Measurements from ENCODE around the gene CD36. TPM values are rescaled to one million over a fixed set of nuclear protein-coding genes. Genes with fewer than 3 reads are reported as not detected.

Gene CD36
- total and polyA plus RNA-seq, 2 experiments from 2014 or later, result 0.40 to 1.8 TPM

DNA sequence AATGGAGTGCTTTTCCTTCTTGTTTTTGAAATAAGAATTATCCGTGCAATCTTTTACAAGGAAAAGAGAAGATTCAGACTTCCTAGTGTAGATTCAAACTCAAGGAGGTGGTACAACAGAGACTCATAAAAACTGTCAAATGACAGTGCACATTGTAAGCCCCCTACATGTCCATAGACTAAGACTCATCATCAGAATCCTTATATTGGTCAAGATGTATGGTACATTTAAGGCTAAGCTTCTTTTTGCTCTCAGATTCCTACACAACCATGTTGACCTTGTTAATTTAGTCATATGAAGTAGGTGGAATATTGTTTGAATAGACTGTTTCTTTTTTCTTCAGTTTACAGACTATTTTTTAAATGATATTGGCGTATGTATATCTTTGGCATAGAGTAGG lies 11.6 kb downstream of the CD36 start:
- Mint-ChIP-seq H3K36me3 (ENCODE audit: low read depth) (no peaks in the 10 kb centered on the region), H3K9me3 (no peaks in the 10 kb centered on the region), H3K4me1 (no peaks in the 10 kb centered on the region), H3K27ac (no peak overlapping the region), H3K27me3 (ENCODE audit: insufficient read depth, low read depth, poor library complexity) (no peaks in the 10 kb centered on the region), H3K4me3 (no peak overlapping the region)
- no peaks in the 10 kb centered on the region for H4K20me1 ChIP-seq (replicated peaks; ENCODE audit: insufficient read depth)
- no peak overlapping the region for H3K4me2 ChIP-seq
- no peaks in the 10 kb centered on the region for H3K27me3 ChIP-seq (ENCODE audit: insufficient read depth)
- H3K79me2 ChIP-seq (replicated peaks; ENCODE audit: insufficient read depth), result no peaks in the 10 kb centered on the region
- no peak for TF ChIP-seq ETS1 (IDR thresholded peaks at IDR 0.05)
- TF ChIP-seq EZH2 (IDR thresholded peaks at IDR 0.05; ENCODE audit: low read depth, unreplicated experiment), result no peak
- no peak for TF ChIP-seq REST (IDR thresholded peaks at IDR 0.05; ENCODE audit: unreplicated experiment)
- no peaks in the 10 kb centered on the region for H3F3A ChIP-seq (replicated peaks; ENCODE audit: low read depth)
- no peaks in the 10 kb centered on the region for H3K36me3 ChIP-seq (ENCODE audit: insufficient read depth)
- no peak overlapping the region for H3K27ac ChIP-seq (ENCODE audit: low read depth)
- no peak overlapping the region for H3K4me3 ChIP-seq
- no peak overlapping the region for H2AFZ ChIP-seq
- ATAC-seq (no peak), DNase-seq (ENCODE audit: low spot score) (no peak)
- no peaks in the 10 kb centered on the region for H3K4me1 ChIP-seq (ENCODE audit: insufficient read depth)
- H3K9me2 ChIP-seq (ENCODE audit: insufficient read depth), result no peaks in the 10 kb centered on the region

- no peak for ATAC-seq
- DNase-seq (ENCODE audit: low spot score), result no peak
- Histone ChIP-seq H3K27ac (ENCODE audit: low read depth) (no peak overlapping the region), H3K27me3 (ENCODE audit: insufficient read depth) (no peaks in the 10 kb centered on the region), H3K9me2 (ENCODE audit: insufficient read depth) (no peaks in the 10 kb centered on the region), H4K20me1 (replicated peaks; ENCODE audit: insufficient read depth) (no peaks in the 10 kb centered on the region), H3K4me1 (ENCODE audit: insufficient read depth) (no peaks in the 10 kb centered on the region), H3F3A (replicated peaks; ENCODE audit: low read depth) (no peaks in the 10 kb centered on the region), H3K4me3 (no peak overlapping the region), H3K4me2 (no peak overlapping the region), H3K36me3 (ENCODE audit: insufficient read depth) (no peaks in the 10 kb centered on the region), H3K79me2 (replicated peaks; ENCODE audit: insufficient read depth) (no peaks in the 10 kb centered on the region), H2AFZ (no peak overlapping the region)
- Mint-ChIP-seq H3K27ac (no peak overlapping the region), H3K4me1 (no peaks in the 10 kb centered on the region), H3K9me3 (no peaks in the 10 kb centered on the region), H3K36me3 (ENCODE audit: low read depth) (no peaks in the 10 kb centered on the region), H3K4me3 (no peak overlapping the region), H3K27me3 (ENCODE audit: insufficient read depth, low read depth, poor library complexity) (no peaks in the 10 kb centered on the region)
- TF ChIP-seq JUNB (IDR thresholded peaks at IDR 0.05; ENCODE audit: unreplicated experiment), result no peak
- TF ChIP-seq REST (IDR thresholded peaks at IDR 0.05; ENCODE audit: unreplicated experiment), result no peak
- no peak for TF ChIP-seq EZH2phosphoT487 (IDR thresholded peaks at IDR 0.05; ENCODE audit: unreplicated experiment)
- TF ChIP-seq POLR2AphosphoS5 (IDR thresholded peaks at IDR 0.05; ENCODE audit: low read depth), result no peak
- no peak for TF ChIP-seq ETS1 (IDR thresholded peaks at IDR 0.05)
These were observed 13.0 kb downstream of the CD36 start for GRCh38 chr7:80651471-80651870.
